Measurements from ENCODE around the gene SPRY2.

SPRY2 gene

DNA sequence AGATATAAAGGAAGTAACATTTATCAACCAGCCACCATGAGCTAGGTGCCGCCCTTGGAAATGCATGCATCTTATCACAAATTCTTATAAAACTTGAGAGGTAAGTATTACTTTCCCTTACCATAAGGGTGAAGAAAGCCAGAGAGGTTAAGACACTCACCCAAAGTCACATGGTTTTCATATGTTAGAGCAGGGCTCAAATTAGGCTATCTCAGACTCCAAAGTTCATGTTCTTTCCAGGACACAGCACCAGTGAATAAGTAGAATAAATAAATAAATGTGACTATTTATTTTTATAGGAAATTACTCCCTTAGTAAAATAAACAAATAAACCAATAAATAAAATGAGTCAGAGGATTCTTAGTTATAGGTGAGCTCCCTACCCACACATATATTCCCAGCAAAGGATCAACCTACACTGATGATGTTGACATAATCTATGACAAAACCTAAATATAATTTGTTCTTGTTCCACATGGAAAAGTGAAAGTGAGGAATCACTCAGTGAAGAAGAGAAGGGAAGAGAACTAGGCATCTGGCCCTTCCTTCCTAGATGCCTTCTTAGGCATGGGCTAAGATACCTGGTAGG is 27.2 kb downstream of the SPRY2 start:
- DNase-seq (ENCODE audit: low read depth in 3 of 3), result no peak

DNA sequence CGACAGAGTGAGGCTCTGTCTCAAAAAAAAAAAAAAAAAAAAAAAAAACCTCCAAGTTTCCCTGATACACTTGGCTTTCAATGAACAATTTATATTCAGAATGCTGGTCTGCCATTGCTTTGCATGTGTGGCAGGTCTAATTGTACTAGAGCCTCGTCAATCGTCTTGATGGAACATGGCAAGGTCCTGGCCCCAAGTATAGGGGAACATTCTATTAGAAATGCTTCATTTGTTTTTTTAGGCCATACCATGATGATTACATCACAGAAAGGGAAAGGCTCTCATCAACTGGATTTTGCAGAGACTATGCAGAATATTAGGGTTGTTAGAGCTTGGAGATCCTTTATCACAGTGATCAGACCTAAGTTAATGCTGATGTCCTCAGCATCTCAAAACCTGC is 28.0 kb downstream of the SPRY2 start:
- no peak for DNase-seq (ENCODE audit: low read depth in 3 of 3)

GRCh38 chr13:80312012-80312704 is 28.8 kb downstream of the SPRY2 start:
- DNase-seq (ENCODE audit: low read depth in 3 of 3), result no peak

DNA sequence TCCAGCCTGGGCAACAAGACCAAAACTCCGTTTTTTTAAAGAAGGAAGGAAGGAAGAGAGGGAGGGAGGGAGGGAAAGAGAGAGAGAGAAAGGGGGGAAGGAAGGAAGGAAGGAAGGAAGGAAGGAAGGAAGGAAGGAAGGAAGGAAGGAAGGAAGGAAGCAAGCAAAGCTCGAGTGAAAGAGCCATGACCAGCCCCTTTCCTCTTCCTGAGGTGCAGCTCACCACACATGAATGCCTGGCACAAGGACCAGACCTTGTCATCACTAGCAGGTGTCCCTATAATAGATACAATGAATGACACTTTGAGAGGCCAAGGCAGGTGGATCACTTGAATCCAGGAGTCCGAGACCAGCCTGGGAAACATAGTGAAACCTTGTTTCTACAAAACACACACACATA is 31.0 kb downstream of the SPRY2 start:
- no peak for DNase-seq (ENCODE audit: low read depth in 3 of 3)

- no peak for DNase-seq (ENCODE audit: low read depth in 3 of 3)
Measured at GRCh38 chr13:80307401-80307987, 33.4 kb downstream of the SPRY2 start.

DNA sequence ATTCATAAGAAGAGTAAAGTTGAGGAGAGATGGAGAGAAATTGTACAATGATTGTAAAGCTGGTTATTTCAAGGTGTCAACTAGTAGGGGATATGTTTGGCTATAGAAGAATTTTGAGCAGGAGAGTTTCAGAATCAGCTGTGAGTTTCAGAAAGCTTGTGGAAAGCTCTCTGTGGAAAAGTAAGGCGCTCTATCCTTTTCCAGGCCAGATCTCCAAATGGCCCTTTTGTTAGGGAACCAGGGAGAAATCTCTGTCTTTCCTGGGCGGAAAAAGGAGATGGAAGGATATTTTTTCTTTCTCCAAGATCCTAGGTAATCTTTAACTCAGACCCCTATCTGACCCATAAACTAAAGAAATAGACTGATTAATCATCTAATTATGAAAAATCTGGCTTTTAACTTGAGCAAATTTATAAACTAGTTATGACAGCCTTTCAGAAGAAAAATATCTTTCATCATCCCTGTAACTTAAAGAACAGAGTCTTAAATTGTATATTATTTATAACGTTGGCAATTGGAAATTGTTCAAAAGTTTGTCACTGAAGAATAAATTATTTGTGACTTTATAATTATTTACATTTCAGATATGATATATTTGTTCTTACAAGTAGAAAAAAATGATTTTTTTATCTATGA is 34.5 kb downstream of the SPRY2 start:
- no peak for DNase-seq (ENCODE audit: low read depth in 3 of 3)

GRCh38 chr13:80305737-80306136 is 35.2 kb downstream of the SPRY2 start:
- DNase-seq (ENCODE audit: low read depth in 3 of 3), result no peak

DNA sequence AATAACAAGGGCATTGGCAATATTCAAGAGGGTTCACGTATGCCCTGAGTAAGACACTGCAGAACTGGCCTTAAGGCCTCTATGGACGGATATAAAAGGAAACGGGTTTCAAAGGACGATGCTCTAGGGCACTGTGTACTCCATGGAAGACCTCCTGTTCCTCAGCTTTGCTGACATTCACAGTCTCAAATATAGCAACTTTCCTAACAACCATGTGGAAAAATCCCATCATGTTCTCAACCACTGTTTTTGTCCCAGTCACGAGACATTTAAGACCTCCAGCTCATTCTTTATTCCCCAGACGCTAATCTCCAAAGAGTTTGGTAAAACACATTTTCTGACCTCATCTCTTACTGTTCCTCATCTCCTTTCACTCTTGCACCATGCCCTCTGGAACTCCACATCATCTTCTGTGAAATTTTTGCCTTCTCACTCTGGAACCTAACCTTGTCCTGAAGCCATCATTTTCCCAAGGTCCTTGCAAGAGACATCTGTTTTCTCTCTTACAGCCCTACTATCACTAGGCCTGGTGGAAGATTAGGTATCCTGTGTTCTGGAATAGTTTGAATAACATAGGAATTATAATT is 37.6 kb downstream of the SPRY2 start:
- DNase-seq (ENCODE audit: low read depth in 3 of 3), result no peak

DNA sequence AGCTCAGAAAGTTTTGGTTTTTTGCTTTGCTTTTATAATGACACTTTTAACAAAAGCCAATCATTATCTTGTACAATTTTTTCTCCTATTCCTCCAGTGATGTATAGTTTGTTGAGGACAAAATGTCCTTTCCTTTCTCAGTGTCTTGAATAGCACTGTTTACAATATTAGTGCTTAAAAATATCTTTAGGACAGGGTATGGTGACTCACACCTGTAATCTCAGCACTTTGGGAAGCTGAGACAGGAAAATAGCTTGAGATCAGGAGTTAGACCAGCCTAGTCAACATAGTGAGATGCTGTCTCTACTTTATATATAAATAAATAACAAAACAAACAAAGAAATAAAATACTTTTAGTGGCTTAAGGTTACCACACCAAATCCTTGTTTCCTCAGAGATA is 41.9 kb downstream of the SPRY2 start:
- no peak for DNase-seq (ENCODE audit: low read depth in 3 of 3)

- DNase-seq (ENCODE audit: low read depth in 3 of 3), result no peak
Measured at GRCh38 chr13:80297503-80297902, 43.4 kb downstream of the SPRY2 start.

GRCh38 chr13:80297094-80297493 is 43.8 kb downstream of the SPRY2 start:
- DNase-seq (ENCODE audit: low read depth in 3 of 3), result no peak

DNA sequence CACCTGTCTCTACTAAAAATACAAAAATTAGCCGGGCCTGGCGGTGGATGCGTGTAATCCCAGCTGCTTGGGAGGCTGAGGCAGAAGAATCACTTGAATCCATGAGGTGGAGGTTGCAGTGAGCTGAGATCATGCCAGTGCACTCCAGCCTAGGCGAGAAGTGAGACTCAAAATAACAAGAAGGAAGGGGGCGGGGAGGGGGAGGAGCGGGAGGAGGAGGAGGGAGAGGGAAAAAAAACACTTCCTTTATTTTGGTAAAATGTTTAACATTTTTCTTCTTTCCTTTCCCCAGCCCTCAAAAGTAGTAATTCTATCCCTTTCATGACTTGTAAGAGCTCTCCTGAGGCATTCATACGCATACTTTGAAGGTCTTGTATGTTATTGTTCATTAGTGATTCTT is 44.3 kb downstream of the SPRY2 start:
- DNase-seq (ENCODE audit: low read depth in 3 of 3), result no peak

- no peak for DNase-seq (ENCODE audit: low read depth in 3 of 3)
Measured at GRCh38 chr13:80290591-80290990, 50.3 kb downstream of the SPRY2 start.
